Globus pallidus (tissue), 1 donor: ENCODE measurements around the gene OGG1.
"Not testable (repeated sequence)": the region's sequence is repeated elsewhere in the genome, so short reads cannot be mapped to it uniquely, and the experiment has no call there.

Experiments used
- DNase-seq: peaks from one replicate; pipeline ENCODE4 v3.0.0-alpha.2; 2015; ENCODE audit warnings: low spot score

OGG1 gene

DNA sequence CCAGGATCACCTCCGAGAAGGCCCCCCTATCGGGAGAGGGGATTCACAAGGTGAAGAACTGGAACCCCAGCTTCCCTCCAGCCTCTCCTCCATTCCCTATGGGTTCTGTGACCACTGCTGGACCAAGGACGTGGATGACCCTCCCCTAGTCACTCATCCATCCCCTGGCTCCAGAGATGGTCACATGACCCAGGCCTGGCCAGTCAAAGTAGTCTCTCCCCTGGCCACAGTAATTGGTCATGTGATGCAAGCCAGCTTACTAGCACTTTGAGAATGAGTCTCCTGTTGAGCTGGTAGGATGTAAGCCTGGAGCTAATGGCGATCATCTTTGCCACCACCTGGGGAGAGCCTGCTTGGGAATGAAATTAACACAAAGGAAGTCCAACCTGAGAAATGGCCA, 16.1 kb downstream of the OGG1 start:
- no peak for DNase-seq

GRCh38 chr3:9767418-9767817, 17.7 kb downstream of the OGG1 start:
- DNase-seq: no peak

- no peak for DNase-seq
These were observed 18.5 kb downstream of the OGG1 start for GRCh38 chr3:9768141-9768775.

- no peak for DNase-seq
These were observed 19.3 kb downstream of the OGG1 start for GRCh38 chr3:9769012-9769411.

GRCh38 chr3:9769426-9770275, 19.9 kb downstream of the OGG1 start, which contains the start of gene CAMK1:
Gene CAMK1 (minus strand): TSS chr3:9769947. CDS start chr3:9767749, 2,198 bp downstream.
- DNase-seq: peak; percentile 60

DNA sequence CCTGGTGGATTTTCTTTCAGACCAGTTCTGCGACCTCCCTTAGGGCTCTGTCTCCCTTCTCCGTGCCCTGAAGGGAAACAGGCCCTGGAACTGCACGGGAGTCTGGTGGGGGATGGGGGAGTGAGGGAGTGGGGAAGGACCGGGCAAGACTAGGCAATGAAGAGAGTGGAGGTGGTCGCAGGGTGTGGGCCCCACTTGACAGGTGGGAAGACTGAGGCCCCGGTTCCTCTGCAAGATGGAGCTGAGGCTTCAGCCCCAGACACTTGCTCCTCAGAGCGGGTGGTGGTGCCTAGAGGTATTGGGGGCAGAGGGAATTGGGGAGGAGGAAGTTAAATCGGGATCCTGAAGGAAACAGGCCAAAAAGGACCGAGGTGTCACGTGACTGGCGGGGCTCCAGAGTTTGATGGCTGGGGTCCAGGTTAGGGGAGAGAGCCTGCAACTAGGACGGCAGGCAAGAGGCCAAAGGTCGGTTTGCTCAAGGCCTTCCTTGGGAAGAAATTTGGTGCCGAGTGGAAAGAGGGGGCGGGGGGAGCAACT, 20.6 kb downstream of the OGG1 start:
- DNase-seq: peak; percentile 62

- DNase-seq: not testable (repeated sequence)
These were observed 21.3 kb downstream of the OGG1 start for GRCh38 chr3:9771007-9771406.

DNA sequence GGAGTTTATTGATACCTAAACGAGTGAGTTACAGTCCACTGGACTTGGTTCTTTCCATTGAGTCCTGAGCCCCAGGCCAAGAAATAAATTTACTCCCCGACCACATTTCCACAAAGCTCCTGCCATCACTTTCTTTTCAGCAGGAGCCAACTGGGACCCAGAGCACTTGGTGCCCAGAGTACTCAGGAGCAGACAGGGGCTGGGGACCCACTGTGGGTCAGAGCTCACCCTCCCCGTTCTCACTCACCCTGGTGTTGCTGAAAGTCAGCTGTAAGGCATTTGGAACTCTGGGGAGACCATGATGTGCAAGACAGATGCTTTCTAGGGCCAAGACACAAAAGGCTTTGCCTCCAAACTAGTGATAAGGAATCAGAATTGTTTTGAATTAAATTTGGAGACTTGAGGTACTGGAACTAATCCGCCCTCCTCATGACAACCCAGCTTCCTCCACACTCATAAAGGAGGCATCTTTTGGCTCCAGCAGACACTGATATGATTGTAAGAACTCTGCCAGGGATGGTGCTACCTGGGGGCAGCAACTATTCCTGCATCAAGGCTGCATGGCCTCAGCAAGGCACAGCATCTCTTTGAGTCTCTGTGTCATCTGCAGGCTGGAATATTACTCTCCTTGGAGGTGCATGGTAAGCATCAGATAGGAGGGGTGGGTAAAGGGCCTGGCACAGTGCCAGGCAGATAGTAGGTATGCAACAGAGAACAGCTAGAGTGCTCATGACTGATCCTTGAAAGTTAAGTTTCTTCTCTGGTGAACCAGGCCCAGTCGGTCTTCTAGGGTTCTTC, 27.3 kb downstream of the OGG1 start:
- DNase-seq: no peak

- DNase-seq: no peak
These were observed 27.9 kb downstream of the OGG1 start for GRCh38 chr3:9777694-9778021.

GRCh38 chr3:9778143-9779074, 28.7 kb downstream of the OGG1 start:
- no peak for DNase-seq

DNA sequence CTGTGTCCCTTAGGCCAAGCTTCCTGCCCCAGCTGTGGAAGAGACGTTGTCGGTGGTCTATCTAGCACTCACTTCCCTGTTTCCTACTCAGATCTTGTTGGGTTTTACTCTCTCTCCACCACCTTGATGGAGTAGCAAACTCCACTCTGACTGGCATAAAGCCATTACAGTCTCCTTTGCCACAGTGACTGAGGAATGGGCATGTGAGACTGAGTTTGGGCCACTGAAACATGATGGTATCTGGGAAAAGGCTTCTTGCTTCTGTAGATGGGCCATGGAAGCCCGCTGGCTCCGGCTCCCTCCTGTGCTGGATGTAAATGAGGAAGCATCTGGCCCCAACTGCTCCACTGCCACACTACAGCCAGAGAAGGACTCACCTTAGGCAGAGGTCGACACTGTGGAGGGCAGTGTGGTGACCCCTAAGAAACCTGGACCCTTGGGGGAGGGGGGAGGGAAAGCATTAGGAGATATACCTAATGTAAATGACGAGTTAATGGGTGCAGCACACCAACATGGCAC, 29.4 kb downstream of the OGG1 start:
- DNase-seq: no peak

DNA sequence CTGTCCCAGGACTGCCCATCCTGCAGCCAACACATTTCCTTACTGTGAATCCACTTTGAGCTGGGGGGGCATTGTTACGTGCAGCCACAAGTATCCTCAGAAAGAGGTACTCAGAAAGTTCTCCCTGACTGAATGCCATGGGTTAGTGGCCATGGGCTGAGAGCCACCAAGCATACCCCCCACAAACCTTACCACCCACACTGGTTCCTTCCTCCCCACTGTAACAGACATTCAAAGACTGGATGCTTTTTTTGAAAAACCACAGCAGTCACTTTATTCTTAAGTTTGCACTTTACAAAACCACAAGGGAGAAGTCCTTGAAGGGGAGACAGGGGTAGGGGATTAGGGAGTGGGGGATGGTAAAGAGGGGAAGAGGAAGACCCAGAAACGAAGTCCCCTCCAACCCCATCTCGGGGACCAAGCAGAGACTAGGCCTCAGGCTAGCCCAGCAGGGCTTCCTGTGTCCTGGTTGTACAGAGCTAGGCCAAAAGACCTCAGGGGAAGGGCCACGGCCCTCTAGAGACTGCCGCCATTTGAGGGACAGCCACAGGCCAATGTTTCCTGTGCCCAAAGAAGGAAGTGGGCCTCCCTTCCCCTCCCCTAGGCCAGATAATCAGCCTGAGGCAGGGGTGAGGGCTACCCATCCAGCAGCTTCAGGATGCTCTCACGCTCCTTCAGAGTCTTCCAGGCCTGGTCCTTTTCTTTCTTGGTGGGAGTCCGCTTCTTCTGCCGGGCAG, 30.1 kb downstream of the OGG1 start:
- peak; percentile 62 for DNase-seq

GRCh38 chr3:9780458-9780812, 30.7 kb downstream of the OGG1 start:
- no peak for DNase-seq

- no peak for DNase-seq
These were observed 31.2 kb downstream of the OGG1 start for GRCh38 chr3:9780910-9781309.

DNA sequence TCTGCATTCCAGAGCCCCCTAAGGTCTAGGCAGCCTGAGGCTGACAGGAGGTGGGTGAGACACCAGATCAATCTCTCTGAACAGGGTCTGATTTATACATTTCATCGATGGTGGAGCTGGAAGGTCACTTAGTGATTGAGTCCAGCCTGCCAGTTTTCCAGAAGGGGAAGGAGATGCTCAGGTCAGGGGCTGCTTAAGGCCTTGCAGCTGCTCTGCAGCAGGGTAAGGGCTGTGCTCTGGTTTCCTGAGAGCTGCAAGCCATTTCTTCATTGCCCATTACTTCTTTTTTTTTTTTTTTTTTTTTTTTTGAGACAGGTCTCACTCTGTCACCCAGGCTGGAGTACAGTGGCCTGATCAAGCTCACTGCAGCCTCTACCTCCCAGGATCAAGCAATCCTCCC, 31.8 kb downstream of the OGG1 start:
- no peak for DNase-seq

DNA sequence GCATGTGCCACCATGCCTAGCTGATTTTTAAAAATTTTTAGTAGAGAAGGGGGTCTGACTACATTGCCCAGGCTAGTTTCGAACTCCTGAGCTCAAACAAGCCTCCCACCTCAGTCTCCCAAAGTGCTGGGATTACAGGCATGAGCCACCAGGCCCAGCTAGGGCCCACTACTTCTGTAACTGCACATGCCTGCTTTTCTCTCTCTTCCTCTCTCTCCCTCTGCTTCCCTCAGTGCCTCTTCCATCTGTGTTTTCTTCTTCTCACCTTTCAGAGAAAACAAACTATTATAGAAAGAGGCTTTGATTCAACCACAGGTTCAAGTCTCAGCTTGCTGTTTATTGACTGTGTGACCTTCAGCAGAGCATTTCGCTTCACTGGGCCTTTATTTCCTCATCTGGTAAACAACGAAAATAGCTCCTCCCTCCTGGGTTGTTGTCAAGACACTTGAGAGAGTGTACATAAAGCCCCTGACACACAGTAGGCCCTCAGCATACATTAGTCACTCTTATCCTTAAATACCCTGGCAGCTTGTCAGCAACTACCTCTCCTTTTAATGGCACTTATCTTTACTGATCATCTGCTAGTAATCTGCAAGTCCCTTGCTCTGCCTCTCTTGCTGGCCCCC, 32.3 kb downstream of the OGG1 start:
- no peak for DNase-seq

GRCh38 chr3:9782770-9783169, 33.0 kb downstream of the OGG1 start:
- no peak for DNase-seq

- DNase-seq: peak; percentile 37
These were observed 34.2 kb downstream of the OGG1 start for GRCh38 chr3:9783954-9784353.

DNA sequence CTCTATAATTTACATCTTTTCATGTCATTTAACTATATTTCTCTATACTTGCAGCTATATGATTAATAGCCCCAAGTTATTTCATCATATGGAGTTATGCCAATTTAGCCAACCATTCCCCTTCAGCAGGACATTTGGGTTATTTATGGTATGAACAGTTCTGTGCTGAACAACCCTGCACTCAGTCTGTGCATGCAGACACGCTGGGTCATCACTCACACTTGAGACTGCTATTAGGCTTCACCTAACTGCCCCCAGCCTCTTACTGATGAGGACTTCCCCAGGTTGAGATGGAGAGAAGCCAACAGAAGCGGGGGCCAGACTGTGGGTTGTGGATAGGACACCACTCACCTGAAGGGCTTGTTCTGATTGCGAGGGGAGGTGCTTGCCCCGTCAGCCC, 35.2 kb downstream of the OGG1 start:
- no peak for DNase-seq

DNA sequence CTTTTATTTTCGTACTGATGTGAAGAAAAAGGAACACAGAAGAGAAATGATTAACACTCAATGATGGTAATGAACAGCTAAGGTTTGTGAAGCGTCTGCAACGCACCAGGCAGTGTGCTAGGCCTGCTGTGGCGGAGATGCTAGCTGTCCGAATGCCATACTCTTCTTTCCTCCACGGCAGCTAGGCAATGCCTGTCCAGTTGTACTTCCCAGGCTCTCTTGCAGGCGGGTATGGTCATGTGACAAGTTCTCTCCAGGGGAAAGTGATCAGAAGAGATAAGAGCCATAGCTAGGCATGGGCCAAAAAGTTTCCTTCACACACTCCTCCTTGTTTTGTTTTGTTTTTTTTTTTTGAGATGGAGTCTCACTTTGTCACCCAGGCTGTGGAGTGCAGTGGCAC, 35.9 kb downstream of the OGG1 start:
- DNase-seq: no peak
